Right renal cortex interstitium (tissue), 3 donors: Measurements from ENCODE around the gene FOXN3. TPM values are rescaled to one million over a fixed set of nuclear protein-coding genes. Genes with fewer than 3 reads are reported as not detected.
A peak's percentile ranks its signal among the peaks of the same experiment; 100 is the strongest.

Source experiments
- DNase-seq, 3 donors: peaks; one replicate each; pipeline ENCODE4 v3.0.0-alpha.2; 2013; ENCODE audit warnings: low read depth in 3 of 3, low spot score in 2 of 3
- polyA plus RNA-seq, 3 donors: library from polyadenylated mRNA; unstranded; fragments of 120-200 nt; gene quantifications; one replicate each; pipeline ENCODE4 v1.2.1, GENCODE V29; 2013; ENCODE audit not compliant: insufficient read length in 3 of 3

Gene FOXN3
- polyA plus RNA-seq, 3 donors, result 31.4 to 34.5 (median 32.8) TPM

DNA sequence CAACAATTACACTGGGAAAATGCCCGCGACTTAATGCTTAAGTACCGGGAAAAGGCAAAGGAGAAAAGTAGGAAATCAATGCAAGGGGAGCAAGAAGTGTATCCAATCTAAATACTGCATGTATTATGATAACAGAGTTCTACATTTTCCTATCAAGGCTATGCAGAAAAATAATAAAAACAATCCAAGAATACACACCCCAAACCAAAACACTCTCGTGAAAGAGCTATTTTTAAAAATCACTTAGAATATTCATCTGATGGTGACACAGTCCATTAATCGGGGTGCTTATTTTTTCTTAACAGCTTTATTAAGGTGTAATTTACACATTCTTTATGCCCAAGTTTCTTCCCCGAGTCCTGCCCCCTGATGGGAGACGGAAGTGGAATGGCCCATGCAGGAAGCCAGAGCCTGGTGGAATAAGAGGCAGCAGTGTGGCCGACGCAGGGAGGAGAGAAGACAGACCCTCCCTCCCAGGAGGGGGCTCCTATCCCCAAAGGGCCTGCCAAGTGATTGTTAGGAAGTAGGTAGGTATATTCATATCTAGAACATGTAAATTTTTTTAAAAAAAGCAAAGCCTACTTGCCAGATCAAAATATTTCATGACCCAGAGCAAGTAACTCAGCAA, 174.3 kb downstream of the FOXN3 start:
- DNase-seq, result no peak

GRCh38 chr14:89241934-89242651, 174.9 kb downstream of the FOXN3 start:
- DNase-seq, result no peak

DNA sequence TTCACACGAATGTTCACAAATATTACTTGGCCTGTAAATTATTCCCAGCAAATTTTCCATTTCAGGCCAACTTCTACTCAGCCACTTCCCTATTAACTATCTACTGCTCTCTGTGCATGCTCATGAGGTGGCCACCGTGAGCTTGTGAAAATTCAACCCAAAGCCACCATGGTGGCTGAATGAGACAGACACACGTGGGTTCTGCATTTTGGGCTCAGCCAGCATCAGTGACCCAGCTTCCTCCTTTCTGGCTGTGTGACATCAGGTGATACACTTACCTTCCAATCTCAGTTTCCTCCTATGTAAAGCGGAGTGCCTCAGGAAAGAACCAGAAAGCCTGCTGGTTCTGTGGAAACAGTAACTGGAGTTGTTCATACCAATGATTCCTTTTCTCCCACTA, 175.8 kb downstream of the FOXN3 start:
- no peak for DNase-seq

DNA sequence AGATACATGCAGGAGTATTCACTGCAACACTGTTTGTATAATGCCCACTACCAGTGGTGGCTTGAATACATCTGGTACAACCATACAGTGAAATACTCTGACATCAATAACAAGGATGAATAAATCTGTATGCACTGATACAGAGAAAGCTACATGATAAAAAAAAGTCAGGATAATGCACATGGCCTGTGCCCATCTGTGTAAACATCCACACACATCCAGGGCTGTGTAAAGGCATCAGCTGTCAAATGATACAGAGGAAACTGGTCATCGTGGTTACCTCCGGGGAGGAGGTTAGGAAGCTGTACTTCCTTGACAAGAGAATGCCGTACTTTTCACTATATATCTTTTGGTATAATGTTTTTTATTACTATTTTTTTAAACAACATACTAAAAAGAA, 176.6 kb downstream of the FOXN3 start:
- no peak for DNase-seq

- no peak for DNase-seq
Measured at GRCh38 chr14:89239023-89239422, 178.0 kb downstream of the FOXN3 start.

DNA sequence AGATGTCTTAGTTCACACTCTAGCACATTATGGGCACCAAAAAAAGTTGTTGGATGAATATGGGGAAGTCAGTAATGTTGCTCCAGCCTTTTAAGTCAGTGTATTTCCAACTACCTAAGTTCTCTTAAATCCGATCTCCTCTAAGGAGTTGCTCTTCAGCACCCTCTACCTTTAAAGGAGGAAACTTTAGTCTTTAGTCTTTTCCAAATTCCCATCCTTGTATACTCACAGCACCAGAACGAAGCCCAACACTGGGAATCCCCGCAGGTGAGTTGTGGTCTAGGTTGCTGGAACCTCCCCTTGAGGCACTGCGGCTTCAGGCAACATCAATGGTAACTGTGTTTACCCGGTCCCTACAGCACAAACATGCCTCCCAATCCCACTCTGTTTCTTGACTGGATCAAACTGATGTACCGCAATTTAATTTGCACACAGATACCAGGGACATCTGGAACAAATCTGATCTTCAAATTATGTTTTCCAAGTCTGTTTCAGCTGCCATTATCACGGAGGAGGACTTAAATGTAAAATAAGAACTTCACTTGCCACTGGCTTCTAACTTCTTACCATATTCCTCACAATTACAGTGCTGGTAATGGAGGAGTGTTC, 179.0 kb downstream of the FOXN3 start:
- no peak for DNase-seq

DNA sequence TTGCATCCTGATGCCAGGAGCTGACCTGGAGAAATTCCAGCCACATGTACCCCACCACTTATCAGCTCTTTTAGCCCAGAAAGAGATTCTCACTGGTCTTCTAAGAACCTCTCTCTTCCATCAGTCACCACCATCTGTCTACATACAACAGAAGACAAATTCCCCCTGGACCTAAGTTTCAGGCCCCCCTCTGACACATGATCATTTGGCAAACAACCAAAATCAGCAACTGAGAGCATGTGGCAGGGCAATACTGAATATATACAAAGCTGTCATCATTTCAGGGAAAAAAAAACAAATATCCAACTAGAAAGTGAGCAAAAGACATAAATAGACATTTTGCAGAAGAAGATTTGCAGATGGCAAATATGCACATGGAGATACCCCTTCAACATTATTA, 180.2 kb downstream of the FOXN3 start:
- DNase-seq, result no peak

- DNase-seq, result no peak
Measured at GRCh38 chr14:89233184-89233583, 183.8 kb downstream of the FOXN3 start.

- no peak for DNase-seq
Measured at GRCh38 chr14:89232265-89233070, 184.6 kb downstream of the FOXN3 start.

- no peak for DNase-seq
Measured at GRCh38 chr14:89231426-89232113, 185.5 kb downstream of the FOXN3 start.

DNA sequence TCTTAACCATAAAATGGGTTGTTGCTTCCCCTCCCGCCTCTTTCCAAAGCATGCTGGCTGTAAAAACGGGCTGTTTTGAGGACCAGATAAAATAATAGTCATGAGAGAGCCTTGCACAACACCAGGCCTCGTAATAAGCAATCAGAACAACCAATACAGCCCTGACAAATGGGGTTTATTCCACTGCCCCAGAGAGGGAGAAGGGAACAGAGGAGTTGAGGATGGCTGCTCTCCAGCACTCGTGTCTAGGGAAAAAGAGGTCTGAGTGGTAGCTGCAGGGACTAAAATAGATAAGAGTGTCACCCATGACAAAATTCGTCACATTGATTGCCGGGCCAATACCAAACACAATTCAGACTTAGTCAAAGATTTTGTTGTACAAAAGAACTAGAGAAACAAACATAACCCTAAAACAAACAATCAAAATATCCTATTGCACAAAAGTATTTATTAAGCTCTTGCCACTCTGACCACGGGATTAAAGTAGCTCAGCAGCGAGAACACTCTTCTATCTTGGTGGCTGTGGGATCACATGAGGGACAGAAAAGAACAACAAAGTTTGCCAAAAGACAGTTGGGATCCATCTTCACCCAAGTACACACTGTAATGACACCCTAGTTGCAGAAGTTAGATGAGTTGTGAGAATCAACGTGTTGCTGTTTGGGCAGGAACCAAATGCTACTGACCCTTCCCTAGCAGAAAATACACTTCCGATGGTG, 188.0 kb downstream of the FOXN3 start:
- no peak for DNase-seq

GRCh38 chr14:89227496-89227836, 189.6 kb downstream of the FOXN3 start:
- no peak for DNase-seq

GRCh38 chr14:89226801-89227495, 190.1 kb downstream of the FOXN3 start:
- DNase-seq, result no peak

DNA sequence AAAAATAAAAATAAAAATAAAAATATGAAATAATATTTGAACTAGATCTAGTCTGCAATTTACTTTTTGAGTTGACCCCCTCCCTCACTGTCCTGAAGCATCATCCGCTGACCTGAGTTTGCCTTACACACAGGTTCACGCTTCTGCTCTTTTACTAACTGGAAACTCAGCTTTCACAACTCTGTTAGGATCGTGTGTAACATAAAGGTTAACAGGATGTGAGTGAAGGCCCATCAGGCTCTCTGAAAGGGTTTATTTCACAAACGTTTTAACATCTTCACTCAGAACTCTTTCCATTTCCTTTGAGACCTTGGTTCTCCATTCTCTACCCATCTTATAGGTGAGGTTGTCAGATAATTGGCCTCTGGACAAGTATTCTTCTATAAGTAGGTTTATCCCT, 191.4 kb downstream of the FOXN3 start:
- DNase-seq, result no peak

DNA sequence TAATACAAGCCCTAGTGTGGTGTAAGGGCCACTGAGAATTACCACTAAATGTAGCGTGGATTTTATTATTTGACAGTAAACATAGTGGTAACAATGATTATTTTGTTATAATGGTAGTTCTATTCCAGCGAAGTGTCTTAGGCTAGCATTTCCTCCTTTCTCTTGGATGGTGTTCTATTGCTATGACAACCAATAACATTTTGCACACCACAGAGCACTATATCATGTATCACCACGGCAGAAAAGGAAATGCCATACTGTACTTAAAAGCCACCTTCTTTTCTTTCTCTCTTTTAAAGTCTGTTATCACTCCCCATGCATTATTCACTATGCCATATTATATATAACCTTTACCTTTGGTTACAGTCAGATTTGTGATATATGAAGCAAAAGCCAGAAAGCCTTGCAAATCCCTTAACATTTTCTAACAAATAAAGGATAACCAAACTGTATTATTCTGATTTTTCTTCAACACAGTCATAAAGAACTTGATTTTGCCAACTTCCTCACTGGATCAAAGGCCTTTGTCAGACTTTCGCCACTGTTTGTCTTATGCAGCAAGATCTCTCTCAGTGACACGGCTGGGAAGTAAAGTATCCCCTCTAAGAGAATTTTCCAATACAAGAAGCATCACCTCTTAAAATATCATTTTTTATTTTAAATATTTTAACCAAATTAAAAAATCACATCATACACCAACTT, 195.8 kb downstream of the FOXN3 start:
- peak in 2 of 3 donors; percentile 41 for DNase-seq

DNA sequence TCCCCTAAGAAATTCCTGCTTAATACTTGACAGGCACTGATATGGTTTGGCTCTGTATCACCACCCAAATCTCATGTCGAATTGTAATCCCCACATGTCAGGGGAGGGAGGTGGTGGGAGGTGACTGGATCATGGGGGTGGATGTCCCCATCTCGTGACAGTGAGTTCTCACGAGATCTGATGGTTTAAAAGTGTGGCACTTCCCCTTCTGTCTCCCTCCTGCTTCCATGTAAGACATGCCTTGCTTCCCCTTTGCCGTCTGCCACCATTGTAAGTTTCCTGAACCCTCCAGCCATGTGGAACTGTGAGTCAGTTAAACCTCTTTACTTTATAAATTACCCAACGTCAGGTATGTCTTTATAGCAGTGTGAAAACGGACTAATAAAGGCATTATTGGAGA, 198.0 kb downstream of the FOXN3 start:
- DNase-seq, result no peak

- DNase-seq, result peak in 1 of 3 donors; percentile 29
Measured at GRCh38 chr14:89217891-89218290, 199.1 kb downstream of the FOXN3 start.

DNA sequence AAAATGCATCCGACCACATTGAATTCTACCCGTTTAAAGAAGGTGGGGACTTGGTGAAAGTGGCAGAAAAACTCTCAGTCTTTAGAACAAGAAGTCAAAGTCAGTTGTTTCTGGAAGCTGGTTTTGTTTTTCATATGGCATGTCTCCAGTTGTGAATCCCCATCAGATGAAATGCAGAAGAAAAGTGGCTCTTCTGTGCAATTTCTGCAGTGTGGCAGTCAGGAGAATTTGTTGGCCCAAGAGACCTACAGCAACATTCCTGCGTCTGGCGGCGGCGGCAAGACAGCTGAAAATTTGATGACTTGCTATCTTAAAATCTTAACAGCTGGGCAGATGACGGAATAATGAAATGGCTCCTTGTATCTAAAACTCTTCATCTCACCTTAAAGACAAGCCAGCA, 201.5 kb downstream of the FOXN3 start:
- DNase-seq, result no peak

GRCh38 chr14:89215114-89215513, 201.9 kb downstream of the FOXN3 start:
- no peak for DNase-seq
